Thoracic aorta (tissue), 2 donors: ENCODE data around the gene SAMD15. TPM values are rescaled to one million over a fixed set of nuclear protein-coding genes. Genes with fewer than 3 reads are reported as not detected.

Experiments used
- ATAC-seq: fragments of 150-250 bp; one replicate; pipeline ENCODE4 v1.8.0; 2017; ENCODE audit warnings: low read depth; ENCODE audit not compliant: insufficient number of reproducible peaks, low FRiP score
- DNase-seq: peaks from one replicate; pipeline ENCODE4 v3.0.0-alpha.2; 2020; ENCODE audit warnings: low spot score
- H3K27ac ChIP-seq, 2 donors: fragments of 200-600 bp; sonication (generic); 1 replicate in 1 of 2; 2 replicates in 1 of 2; pipeline ENCODE4 v1.5.1; 2016; ENCODE audit warnings: mild to moderate bottlenecking in 2 of 2, moderate library complexity in 2 of 2
- H3K27me3 ChIP-seq: fragments of 200-600 bp; sonication (generic); replicated peaks from 2 replicates; pipeline ENCODE4 v1.6.0; 2016; ENCODE audit warnings: mild to moderate bottlenecking; ENCODE audit not compliant: insufficient read depth
- H3K36me3 ChIP-seq: fragments of 200-600 bp; sonication (generic); one replicate; pipeline ENCODE4 v1.5.1; 2016
- H3K4me1 ChIP-seq, 2 donors: fragments of 200-600 bp; sonication (generic); 1 replicate in 1 of 2; 2 replicates in 1 of 2; pipeline versions ENCODE4 v1.5.1 to v1.6.0; 2016; ENCODE audit warnings: low read depth in 2 of 2, mild to moderate bottlenecking in 1 of 2; ENCODE audit not compliant: control insufficient read depth in 1 of 2
- H3K4me3 ChIP-seq: fragments of 200-600 bp; sonication (generic); 2 replicates; pipeline ENCODE4 v1.5.1; 2016; ENCODE audit warnings: mild to moderate bottlenecking
- H3K9me3 ChIP-seq: fragments of 200-600 bp; sonication (generic); 2 replicates; pipeline ENCODE4 v1.5.1; 2016
- CTCF ChIP-seq: fragments of 200-600 bp; sonication (generic); IDR thresholded peaks from one replicate; pipeline ENCODE4 v1.5.1; 2019; ENCODE audit warnings: antibody characterized with exemption
- total RNA-seq, 2 donors: library from RNA; depleted of rRNA; stranded (reverse); fragments of >200 nt; gene quantifications; one replicate each; pipeline versions ENCODE4 v1.1.0 to v1.2.3, GENCODE V29; 2016

The SAMD15 gene
- total RNA-seq, 2 donors from 2014 or later: 0.14 TPM; not detected in 1

DNA sequence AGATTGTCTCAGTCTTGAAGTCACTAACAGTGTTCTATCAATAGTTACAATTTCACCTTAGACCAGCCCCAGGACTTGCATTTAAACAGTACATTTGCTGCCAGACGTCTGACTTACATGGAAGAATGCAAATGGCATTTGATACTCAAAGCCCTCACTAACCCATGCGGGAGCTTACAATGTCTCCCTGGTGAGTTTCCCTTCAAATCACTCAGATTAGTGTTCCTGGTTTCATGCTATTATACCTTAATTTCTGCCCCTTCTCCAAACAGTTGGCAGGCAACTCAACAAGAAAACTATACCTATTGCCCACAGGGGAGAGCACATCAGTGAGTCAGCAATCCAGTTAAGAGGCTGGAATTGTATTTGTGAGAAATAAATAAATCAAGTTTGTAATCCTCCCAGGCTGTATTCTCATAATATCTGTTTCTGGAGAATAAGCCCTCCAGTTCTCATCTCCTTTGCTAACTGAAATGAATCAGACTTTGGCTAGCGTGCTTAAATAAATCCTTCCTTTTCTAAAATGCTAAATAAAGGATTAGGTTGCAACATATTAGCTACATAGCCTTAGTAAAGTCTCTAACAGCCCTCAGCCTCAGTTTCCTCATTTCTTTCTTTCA lies 32.7 kb upstream of the SAMD15 start:
- H3K4me3 ChIP-seq: no peak overlapping the region
- TF ChIP-seq CTCF: no peak
- H3K36me3 ChIP-seq: peaks cover 29% of the 10 kb centered on the region
- DNase-seq (no peak), ATAC-seq (no peak)
- no peaks in the 10 kb centered on the region for H3K27me3 ChIP-seq
- H3K27ac ChIP-seq: no peak overlapping the region
- H3K9me3 ChIP-seq: no peaks in the 10 kb centered on the region
- no peaks in the 10 kb centered on the region for H3K4me1 ChIP-seq

DNA sequence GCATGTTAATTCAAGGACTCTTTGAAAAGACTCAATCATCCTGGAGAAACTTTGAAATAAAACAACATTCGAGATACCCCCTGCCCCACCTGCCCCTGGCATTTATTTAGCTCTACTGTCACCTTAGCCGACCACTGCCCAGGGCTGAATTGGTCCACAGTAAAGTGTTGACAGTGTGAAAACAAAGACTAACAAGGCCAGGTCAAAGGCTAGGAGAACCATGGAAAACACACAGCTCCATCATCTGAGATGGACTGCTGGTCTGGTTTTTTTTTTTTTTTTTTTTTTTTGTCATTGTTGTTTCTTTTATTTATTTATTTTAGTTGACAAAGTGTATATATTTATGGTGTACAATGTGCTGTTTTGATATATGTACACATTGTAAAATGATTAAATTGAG lies 30.7 kb upstream of the SAMD15 start:
- no peak overlapping the region for H3K27ac ChIP-seq
- DNase-seq (no peak), ATAC-seq (no peak)
- no peak overlapping the region for H3K4me3 ChIP-seq
- H3K36me3 ChIP-seq: peaks cover 18% of the 10 kb centered on the region
- no peak for TF ChIP-seq CTCF
- H3K27me3 ChIP-seq: no peaks in the 10 kb centered on the region
- H3K9me3 ChIP-seq: no peaks in the 10 kb centered on the region
- H3K4me1 ChIP-seq: no peaks in the 10 kb centered on the region

DNA sequence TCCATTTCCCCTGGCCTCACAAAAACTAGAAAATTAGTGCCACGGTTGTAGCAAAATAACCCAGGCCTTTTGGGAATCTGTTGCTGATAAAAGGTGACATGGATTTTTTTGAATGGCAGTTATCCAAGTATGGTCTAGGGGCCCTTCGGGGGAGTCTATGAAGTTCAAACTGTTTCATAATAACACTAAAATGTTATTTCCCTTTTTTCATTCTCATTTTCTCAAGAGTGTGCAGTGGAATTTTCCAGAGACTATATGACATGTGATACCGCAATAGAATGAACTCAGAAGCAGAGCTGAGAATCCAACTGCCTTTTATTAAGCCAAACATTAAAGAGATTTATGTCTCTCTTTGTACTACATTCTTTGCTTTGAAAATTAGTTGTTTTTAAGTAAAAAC lies 29.4 kb upstream of the SAMD15 start:
- H3K36me3 ChIP-seq: peaks cover 7% of the 10 kb centered on the region
- H3K27me3 ChIP-seq: no peaks in the 10 kb centered on the region
- H3K27ac ChIP-seq: no peak overlapping the region
- no peaks in the 10 kb centered on the region for H3K9me3 ChIP-seq
- H3K4me1 ChIP-seq: no peaks in the 10 kb centered on the region
- no peak for DNase-seq
- H3K4me3 ChIP-seq: no peak overlapping the region
- TF ChIP-seq CTCF: no peak
- no peak for ATAC-seq

DNA sequence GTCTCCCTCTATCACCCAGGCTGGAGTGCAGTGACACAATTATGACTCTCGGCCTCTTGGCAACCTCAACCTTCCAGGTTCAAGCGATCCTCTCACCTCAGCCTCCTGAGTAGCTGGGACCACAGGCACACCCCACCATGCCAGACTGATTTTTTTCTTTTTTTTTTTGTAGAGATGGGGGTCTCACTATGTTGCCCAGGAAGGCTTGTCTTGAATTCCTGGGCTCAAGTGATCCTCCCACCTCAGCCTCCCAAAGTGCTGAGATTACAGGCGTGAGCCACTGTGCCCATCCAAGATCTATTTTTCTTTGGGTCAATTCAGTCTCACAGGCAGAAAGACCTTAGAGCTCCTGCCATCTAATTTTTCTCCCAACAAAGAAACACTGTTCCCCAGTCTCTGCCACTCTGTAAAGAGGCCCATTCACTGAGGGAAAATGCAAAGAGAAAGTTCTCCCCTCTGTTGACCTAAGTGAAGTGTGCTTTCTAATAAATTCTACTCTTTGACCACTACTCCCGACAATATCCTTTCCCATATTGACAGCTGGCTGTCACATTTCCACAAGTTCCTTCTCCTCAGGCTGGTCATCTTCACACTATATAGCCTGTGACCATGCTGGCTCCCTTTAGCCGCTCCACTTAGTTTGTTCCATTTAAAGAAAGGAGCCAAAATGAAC lies 23.6 kb upstream of the SAMD15 start:
- Histone ChIP-seq H3K9me3 (no peaks in the 10 kb centered on the region), H3K27ac (no peak overlapping the region), H3K36me3 (no peaks in the 10 kb centered on the region), H3K27me3 (no peaks in the 10 kb centered on the region), H3K4me1 (no peaks in the 10 kb centered on the region), H3K4me3 (no peak overlapping the region)
- ATAC-seq (no peak), DNase-seq (no peak)
- no peak for TF ChIP-seq CTCF

DNA sequence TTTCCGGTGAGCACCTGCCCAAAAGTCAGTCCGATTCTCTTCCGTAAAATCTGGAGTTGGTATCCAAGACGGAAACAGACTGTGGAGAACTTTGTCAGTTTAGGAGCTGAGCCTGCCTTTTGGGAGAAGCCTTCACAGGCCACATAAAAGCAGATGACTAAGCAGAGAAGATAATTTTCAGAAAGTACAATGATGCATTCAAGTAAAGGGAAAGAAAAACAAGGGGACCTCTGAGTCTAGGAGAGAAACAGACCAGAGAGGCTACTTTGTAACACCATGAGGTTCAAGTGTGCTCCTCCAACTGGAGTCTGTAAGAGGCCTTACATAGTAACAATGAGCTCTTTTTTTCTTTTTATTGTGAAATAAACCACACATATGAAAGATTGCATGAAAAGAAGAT lies 21.4 kb upstream of the SAMD15 start:
- ATAC-seq (no peak), DNase-seq (no peak)
- Histone ChIP-seq H3K27me3 (no peaks in the 10 kb centered on the region), H3K9me3 (no peaks in the 10 kb centered on the region), H3K4me3 (no peak overlapping the region), H3K4me1 (no peaks in the 10 kb centered on the region), H3K36me3 (no peaks in the 10 kb centered on the region), H3K27ac (no peak overlapping the region)
- TF ChIP-seq CTCF: no peak
